ENCODE data around the gene ARHGAP10. TPM values are rescaled to one million over a fixed set of nuclear protein-coding genes. Genes with fewer than 3 reads are reported as not detected.

The ARHGAP10 gene
- total RNA-seq, 1 donor from 2014 or later, result 28.0 TPM

- no peak overlapping the region for H3K4me3 Mint-ChIP-seq (ENCODE audit: unreplicated experiment)
- Histone ChIP-seq H2AFZ (ENCODE audit: low read depth, low read length) (no peak overlapping the region), H3K4me1 (ENCODE audit: insufficient read depth, low read length) (no peaks in the 10 kb centered on the region), H3K36me3 (ENCODE audit: insufficient read depth, low read length) (no peaks in the 10 kb centered on the region), H3K4me3 (ENCODE audit: insufficient read depth, low read depth, low read length) (no peak overlapping the region), H3K27me3 (ENCODE audit: insufficient read depth, low read length) (no peaks in the 10 kb centered on the region), H3K4me2 (ENCODE audit: low read length) (no peak overlapping the region), H3K9ac (ENCODE audit: low read length) (no peak overlapping the region), H4K20me1 (ENCODE audit: insufficient read depth, low read length) (no peaks in the 10 kb centered on the region), H3K79me2 (ENCODE audit: insufficient read depth, low read length) (no peaks in the 10 kb centered on the region), H3K27ac (ENCODE audit: low read depth, low read length) (no peak overlapping the region), H3K9me3 (ENCODE audit: insufficient read depth, low read depth, low read length) (no peaks in the 10 kb centered on the region)
- H3K27me3 Mint-ChIP-seq (ENCODE audit: low read depth, unreplicated experiment), result peaks cover 9% of the 10 kb centered on the region
- FAIRE-seq (no peak), DNase-seq (ENCODE audit: low read depth) (no peak)
- H3K36me3 Mint-ChIP-seq (ENCODE audit: low read depth, unreplicated experiment), result no peaks in the 10 kb centered on the region
- H3K27ac Mint-ChIP-seq (ENCODE audit: unreplicated experiment), result no peak overlapping the region
- no peaks in the 10 kb centered on the region for H3K4me1 Mint-ChIP-seq (ENCODE audit: low read depth, unreplicated experiment)
- no peaks in the 10 kb centered on the region for H3K9me3 Mint-ChIP-seq (ENCODE audit: unreplicated experiment)
- TF ChIP-seq EZH2 (IDR thresholded peaks at IDR 0.05; ENCODE audit: insufficient read depth, low read length), result no peak
- TF ChIP-seq, protein P1, sequence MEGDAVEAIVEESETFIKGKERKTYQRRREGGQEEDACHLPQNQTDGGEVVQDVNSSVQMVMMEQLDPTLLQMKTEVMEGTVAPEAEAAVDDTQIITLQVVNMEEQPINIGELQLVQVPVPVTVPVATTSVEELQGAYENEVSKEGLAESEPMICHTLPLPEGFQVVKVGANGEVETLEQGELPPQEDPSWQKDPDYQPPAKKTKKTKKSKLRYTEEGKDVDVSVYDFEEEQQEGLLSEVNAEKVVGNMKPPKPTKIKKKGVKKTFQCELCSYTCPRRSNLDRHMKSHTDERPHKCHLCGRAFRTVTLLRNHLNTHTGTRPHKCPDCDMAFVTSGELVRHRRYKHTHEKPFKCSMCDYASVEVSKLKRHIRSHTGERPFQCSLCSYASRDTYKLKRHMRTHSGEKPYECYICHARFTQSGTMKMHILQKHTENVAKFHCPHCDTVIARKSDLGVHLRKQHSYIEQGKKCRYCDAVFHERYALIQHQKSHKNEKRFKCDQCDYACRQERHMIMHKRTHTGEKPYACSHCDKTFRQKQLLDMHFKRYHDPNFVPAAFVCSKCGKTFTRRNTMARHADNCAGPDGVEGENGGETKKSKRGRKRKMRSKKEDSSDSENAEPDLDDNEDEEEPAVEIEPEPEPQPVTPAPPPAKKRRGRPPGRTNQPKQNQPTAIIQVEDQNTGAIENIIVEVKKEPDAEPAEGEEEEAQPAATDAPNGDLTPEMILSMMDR (IDR thresholded peaks at IDR 0.05; ENCODE audit: insufficient read depth, low read depth, low read length), result no peak
Observed at GRCh38 chr4:147724468-147725201, 7.3 kb upstream of the ARHGAP10 start.

DNA sequence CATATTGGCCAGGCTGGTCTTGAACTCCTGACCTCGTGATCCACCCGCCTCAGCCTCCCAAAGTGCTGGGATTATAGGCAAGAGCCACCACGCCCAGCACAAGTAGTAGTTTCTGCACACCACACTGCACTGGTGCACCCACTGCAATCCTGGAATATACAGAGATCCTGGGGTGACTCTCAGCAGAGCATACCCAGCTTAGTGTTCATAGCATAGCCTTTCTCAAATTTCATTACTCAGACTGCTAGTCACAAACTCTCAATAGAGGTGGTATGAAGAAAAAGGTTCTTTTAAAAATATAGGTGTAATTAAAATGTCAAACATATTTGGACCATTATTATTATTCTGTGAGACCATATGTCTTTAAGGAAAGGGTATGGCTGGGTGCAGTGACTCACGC, 6.2 kb upstream of the ARHGAP10 start:
- Histone ChIP-seq H3K27me3 (ENCODE audit: insufficient read depth, low read length) (no peaks in the 10 kb centered on the region), H3K9me3 (ENCODE audit: insufficient read depth, low read depth, low read length) (no peaks in the 10 kb centered on the region), H4K20me1 (ENCODE audit: insufficient read depth, low read length) (no peaks in the 10 kb centered on the region), H3K4me2 (ENCODE audit: low read length) (no peak overlapping the region), H3K36me3 (ENCODE audit: insufficient read depth, low read length) (no peaks in the 10 kb centered on the region), H3K9ac (ENCODE audit: low read length) (no peak overlapping the region), H3K79me2 (ENCODE audit: insufficient read depth, low read length) (no peaks in the 10 kb centered on the region), H2AFZ (ENCODE audit: low read depth, low read length) (no peak overlapping the region), H3K4me1 (ENCODE audit: insufficient read depth, low read length) (no peaks in the 10 kb centered on the region), H3K4me3 (ENCODE audit: insufficient read depth, low read depth, low read length) (no peak overlapping the region), H3K27ac (ENCODE audit: low read depth, low read length) (no peak overlapping the region)
- H3K9me3 Mint-ChIP-seq (ENCODE audit: unreplicated experiment), result no peaks in the 10 kb centered on the region
- no peak for TF ChIP-seq EZH2 (IDR thresholded peaks at IDR 0.05; ENCODE audit: insufficient read depth, low read length)
- TF ChIP-seq, protein P1 (IDR thresholded peaks at IDR 0.05; ENCODE audit: insufficient read depth, low read depth, low read length), result no peak
- FAIRE-seq, result no peak
- peaks cover 9% of the 10 kb centered on the region for H3K27me3 Mint-ChIP-seq (ENCODE audit: low read depth, unreplicated experiment)
- no peak for DNase-seq (ENCODE audit: low read depth)
- H3K27ac Mint-ChIP-seq (ENCODE audit: unreplicated experiment), result no peak overlapping the region
- peaks cover 5% of the 10 kb centered on the region for H3K4me1 Mint-ChIP-seq (ENCODE audit: low read depth, unreplicated experiment)
- H3K36me3 Mint-ChIP-seq (ENCODE audit: low read depth, unreplicated experiment), result no peaks in the 10 kb centered on the region
- no peak overlapping the region for H3K4me3 Mint-ChIP-seq (ENCODE audit: unreplicated experiment)

DNA sequence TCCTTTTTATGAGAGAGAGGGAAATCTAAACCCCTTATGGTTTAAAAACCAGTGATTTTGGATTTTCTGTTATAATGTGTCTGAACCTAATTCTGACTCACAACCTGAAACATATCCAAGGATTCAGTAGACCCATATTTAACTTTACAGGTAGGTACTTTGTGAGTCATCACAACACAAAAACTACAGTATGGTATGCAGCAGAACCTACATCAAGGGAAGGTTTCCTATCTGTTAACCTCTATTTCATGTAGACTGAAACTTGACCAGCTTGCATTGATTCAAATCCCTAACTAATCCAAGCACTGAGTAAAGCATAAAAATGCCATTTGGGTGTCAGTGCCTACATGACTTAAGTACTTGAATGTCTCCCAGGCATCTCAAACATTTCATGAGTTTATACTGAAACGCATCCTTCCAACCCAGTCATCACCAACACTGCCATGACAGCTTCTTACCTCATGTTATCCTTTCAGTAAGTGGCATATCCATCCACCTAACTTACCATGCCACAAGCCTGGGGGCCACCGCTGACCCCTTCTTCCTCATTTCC, 4.3 kb upstream of the ARHGAP10 start:
- FAIRE-seq (no peak), DNase-seq (ENCODE audit: low read depth) (no peak)
- Mint-ChIP-seq H3K27me3 (ENCODE audit: low read depth, unreplicated experiment) (peaks cover 9% of the 10 kb centered on the region), H3K9me3 (ENCODE audit: unreplicated experiment) (no peaks in the 10 kb centered on the region), H3K36me3 (ENCODE audit: low read depth, unreplicated experiment) (no peaks in the 10 kb centered on the region), H3K27ac (ENCODE audit: unreplicated experiment) (no peak overlapping the region), H3K4me3 (ENCODE audit: unreplicated experiment) (no peak overlapping the region), H3K4me1 (ENCODE audit: low read depth, unreplicated experiment) (peaks cover 5% of the 10 kb centered on the region)
- TF ChIP-seq, protein P1 (IDR thresholded peaks at IDR 0.05; ENCODE audit: insufficient read depth, low read depth, low read length), result no peak
- no peak for TF ChIP-seq EZH2 (IDR thresholded peaks at IDR 0.05; ENCODE audit: insufficient read depth, low read length)
- H3K4me3 ChIP-seq (ENCODE audit: insufficient read depth, low read depth, low read length), result no peak overlapping the region
- peaks cover 5% of the 10 kb centered on the region for H3K4me1 ChIP-seq (ENCODE audit: insufficient read depth, low read length)
- no peaks in the 10 kb centered on the region for H4K20me1 ChIP-seq (ENCODE audit: insufficient read depth, low read length)
- H3K36me3 ChIP-seq (ENCODE audit: insufficient read depth, low read length), result no peaks in the 10 kb centered on the region
- no peaks in the 10 kb centered on the region for H3K27me3 ChIP-seq (ENCODE audit: insufficient read depth, low read length)
- peaks cover 4% of the 10 kb centered on the region for H3K79me2 ChIP-seq (ENCODE audit: insufficient read depth, low read length)
- no peak overlapping the region for H3K9ac ChIP-seq (ENCODE audit: low read length)
- no peak overlapping the region for H2AFZ ChIP-seq (ENCODE audit: low read depth, low read length)
- H3K27ac ChIP-seq (ENCODE audit: low read depth, low read length), result no peak overlapping the region
- no peaks in the 10 kb centered on the region for H3K9me3 ChIP-seq (ENCODE audit: insufficient read depth, low read depth, low read length)
- H3K4me2 ChIP-seq (ENCODE audit: low read length), result no peak overlapping the region

All from astrocyte (in vitro differentiated cells and primary cell).